NCI-H187 treated with DMSO at 0.1 percent for 48 hours (cell line): Measurements from ENCODE around the gene ZNF525.
A peak's percentile ranks its signal among the peaks of the same experiment; 100 is the strongest.
"Not testable (repeated sequence)": the region's sequence is repeated elsewhere in the genome, so short reads cannot be mapped to it uniquely, and the experiment has no call there.

Experiments used
- DNase-seq: peaks from one replicate; lab custom pipeline; 2025; lab: John Stamatoyannopoulos, UW

Gene ZNF525

GRCh38 chr19:53365134-53365898, at the start of gene ZNF525:
ZNF525 (plus strand) TSS chr19:53365705; CDS start chr19:53372282, 6,577 bp downstream.
- peak; percentile 74 for DNase-seq

- DNase-seq, result no peak
These were observed 36.5 kb upstream of the ZNF525 start for GRCh38 chr19:53328967-53329366.

GRCh38 chr19:53332484-53332883, 33.0 kb upstream of the ZNF525 start:
- no peak for DNase-seq

GRCh38 chr19:53333066-53333462, 32.4 kb upstream of the ZNF525 start:
- DNase-seq, result no peak

GRCh38 chr19:53333463-53334449, 31.7 kb upstream of the ZNF525 start, which contains the start of gene ZNF845:
ZNF845 (plus strand) TSS chr19:53333749; CDS start chr19:53341308, 7,559 bp downstream.
- DNase-seq, result peak; percentile 54

GRCh38 chr19:53344403-53344802, 21.1 kb upstream of the ZNF525 start:
- not testable (repeated sequence) for DNase-seq

- DNase-seq, result no peak
These were observed 9.8 kb upstream of the ZNF525 start for GRCh38 chr19:53355739-53356138.

GRCh38 chr19:53357821-53358581, 7.5 kb upstream of the ZNF525 start:
- DNase-seq, result no peak

GRCh38 chr19:53360056-53360455, 5.4 kb upstream of the ZNF525 start:
- not testable (repeated sequence) for DNase-seq

GRCh38 chr19:53365899-53366493, 491 bp downstream of the ZNF525 start:
- no peak for DNase-seq

- DNase-seq, result no peak
These were observed 6.7 kb downstream of the ZNF525 start for GRCh38 chr19:53372196-53372595.

GRCh38 chr19:53374288-53374687, 8.8 kb downstream of the ZNF525 start:
- no peak for DNase-seq

GRCh38 chr19:53374743-53375142, 9.2 kb downstream of the ZNF525 start:
- DNase-seq, result no peak

- DNase-seq, result no peak
These were observed 15.9 kb downstream of the ZNF525 start for GRCh38 chr19:53381376-53381775.

GRCh38 chr19:53388168-53388567, 22.7 kb downstream of the ZNF525 start:
- DNase-seq, result no peak

GRCh38 chr19:53388904-53389303, 23.4 kb downstream of the ZNF525 start:
- no peak for DNase-seq

GRCh38 chr19:53389571-53389970, 24.1 kb downstream of the ZNF525 start:
- no peak for DNase-seq

GRCh38 chr19:53389978-53390377, 24.5 kb downstream of the ZNF525 start:
- no peak for DNase-seq

GRCh38 chr19:53394522-53394973, 29.0 kb downstream of the ZNF525 start:
- DNase-seq, result no peak

GRCh38 chr19:53394974-53395839, 29.7 kb downstream of the ZNF525 start, which contains the start of gene ZNF765:
ZNF765 (plus strand) TSS chr19:53395149; CDS start chr19:53398016, 2,867 bp downstream.
- peak; percentile 55 for DNase-seq
